COLO829 (cell line): Measurements from ENCODE around the gene RREB1.

Experiments
- DNase-seq: peaks from one replicate; pipeline ENCODE4 v3.0.0; 2012; ENCODE audit warnings: low spot score

The RREB1 gene

GRCh38 chr6:7224731-7225130 lies 117.0 kb downstream of the RREB1 start:
- DNase-seq, result no peak

DNA sequence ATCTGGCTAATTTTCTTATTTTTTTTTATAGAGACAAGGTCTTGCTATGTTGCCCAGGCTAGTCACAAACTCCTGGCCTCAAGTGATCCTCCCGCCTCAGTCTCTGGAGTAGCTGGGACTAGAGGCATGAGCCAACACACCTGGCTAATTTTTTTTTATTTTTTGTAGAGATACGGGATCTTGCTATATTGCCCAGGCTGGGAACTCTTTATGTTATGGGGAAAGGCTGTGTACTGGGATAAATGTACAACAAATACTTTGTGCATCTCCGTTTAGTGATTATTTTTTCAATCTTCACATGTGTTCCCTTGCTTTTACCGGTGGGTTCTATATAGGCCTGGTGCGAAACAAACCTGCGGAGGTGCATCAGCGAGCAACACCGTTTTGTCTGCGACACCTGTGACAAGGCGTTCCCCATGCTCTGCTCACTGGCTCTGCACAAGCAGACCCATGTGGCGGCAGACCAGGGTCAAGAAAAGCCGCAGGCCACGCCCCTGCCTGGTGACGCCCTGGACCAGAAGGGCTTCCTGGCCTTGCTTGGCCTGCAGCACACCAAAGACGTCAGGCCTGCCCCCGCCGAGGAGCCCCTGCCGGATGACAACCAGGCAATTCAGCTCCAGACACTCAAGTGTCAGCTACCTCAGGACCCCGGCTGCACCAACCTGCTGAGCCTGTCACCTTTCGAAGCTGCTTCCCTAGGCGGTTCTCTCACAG lies 121.1 kb downstream of the RREB1 start:
- no peak for DNase-seq

GRCh38 chr6:7229376-7230326 lies 121.9 kb downstream of the RREB1 start:
- no peak for DNase-seq

GRCh38 chr6:7230327-7230691 lies 122.5 kb downstream of the RREB1 start:
- DNase-seq, result no peak

DNA sequence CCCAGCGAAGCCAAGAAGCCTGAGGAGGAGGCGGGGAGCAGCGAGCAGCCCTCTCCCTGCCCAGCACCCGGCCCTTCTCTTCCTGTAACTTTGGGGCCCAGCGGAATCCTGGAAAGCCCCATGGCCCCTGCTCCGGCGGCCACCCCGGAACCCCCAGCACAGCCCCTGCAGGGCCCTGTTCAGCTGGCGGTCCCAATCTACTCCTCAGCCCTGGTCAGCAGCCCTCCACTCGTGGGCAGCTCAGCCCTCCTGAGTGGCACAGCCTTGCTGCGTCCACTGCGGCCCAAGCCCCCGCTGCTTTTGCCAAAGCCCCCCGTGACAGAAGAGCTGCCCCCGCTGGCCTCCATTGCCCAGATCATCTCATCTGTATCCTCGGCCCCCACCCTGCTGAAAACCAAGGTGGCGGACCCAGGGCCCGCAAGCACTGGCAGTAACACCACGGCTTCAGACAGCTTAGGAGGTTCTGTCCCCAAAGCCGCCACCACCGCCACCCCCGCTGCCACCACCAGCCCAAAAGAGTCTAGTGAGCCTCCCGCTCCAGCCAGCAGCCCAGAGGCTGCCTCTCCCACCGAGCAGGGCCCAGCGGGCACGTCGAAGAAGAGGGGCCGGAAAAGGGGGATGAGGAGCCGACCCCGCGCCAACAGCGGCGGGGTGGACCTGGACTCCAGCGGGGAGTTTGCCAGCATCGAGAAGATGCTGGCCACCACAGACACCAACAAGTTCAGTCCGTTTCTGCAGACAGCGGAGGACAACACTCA lies 123.4 kb downstream of the RREB1 start:
- no peak for DNase-seq

DNA sequence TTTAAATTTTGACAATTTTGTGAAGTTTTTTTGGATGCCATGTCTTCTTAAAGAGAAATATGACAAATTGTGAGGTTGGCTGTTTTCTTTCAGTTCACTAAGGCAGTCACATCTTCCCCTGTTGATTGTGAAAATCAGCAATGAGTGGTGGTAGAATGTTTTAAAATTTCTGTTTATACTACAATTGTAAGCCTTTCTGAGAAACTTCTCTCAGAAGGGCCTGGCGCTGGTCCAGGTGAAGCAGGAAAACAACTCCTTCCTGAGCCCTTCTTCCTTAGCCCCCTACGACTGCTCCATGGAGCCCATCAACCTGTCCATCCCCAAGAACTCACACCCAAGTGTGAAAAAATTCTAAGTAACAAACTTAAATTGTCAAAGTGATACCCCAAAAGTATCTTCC lies 124.6 kb downstream of the RREB1 start:
- DNase-seq, result no peak

DNA sequence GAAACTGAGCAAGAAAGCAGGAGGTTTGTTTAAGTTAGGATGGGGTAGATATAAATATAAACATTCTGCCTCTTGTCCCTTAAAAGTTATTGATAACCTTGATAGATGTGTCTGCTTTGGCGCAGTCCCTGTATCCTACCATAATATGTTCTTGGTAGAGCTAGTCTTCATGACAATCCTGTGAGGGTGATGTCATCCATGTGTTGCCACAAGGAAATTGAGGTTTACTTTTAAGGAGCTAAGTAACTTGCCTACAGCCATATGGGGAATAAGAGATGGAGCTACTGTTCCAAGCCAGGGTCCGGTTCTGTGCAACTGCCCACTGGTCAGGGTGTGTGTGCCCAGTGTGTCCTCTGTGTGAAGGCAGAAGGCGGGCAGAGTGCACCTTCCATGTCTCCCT lies 126.8 kb downstream of the RREB1 start:
- no peak for DNase-seq

- no peak for DNase-seq
Measured at GRCh38 chr6:7235712-7236305, 128.0 kb downstream of the RREB1 start.

DNA sequence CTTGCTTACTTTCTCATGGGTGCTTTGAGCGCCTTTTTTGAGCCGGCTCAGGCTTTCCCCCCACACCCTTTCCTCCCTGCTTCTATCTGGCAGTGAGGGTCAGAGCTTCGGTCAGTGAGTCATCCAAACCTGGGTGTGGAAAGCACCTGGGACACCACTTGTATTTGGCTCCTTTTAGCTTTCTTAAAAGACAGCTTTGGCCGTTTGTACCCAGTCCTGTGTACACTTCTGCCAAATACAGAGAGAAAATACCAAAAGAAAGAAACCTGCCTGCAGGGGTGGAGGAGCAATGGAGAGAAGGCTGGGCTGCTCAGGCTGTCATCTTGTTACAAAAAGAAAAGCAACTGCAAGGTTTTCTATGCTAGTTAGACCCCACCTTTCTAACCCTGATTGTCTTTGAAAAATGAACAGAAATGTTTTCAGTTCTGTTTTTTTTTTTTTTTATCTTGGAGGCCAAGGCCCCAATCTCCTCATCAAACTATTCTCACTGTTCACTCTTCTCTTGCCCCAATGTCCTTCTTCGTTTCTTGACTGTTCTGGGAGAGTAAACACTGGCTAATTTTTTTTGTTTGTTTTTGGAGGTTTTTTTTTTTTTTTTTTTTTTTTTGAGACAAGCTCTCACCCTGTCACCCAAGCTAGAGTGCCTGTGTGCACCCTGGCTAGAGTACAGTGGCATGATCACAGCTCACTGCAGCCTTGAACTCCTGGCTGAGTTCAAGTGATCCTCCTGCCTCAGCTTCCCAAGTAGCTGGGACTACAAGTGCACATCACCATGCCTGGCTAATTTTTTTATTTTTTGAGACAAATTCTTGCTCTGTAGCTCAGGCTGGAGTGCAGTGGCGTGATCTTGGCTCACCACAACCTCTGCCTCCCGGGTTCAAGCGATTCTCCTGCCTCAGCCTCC lies 128.8 kb downstream of the RREB1 start:
- DNase-seq, result no peak

- DNase-seq, result no peak
Measured at GRCh38 chr6:7237653-7238188, 130.0 kb downstream of the RREB1 start.

GRCh38 chr6:7238526-7238899 lies 130.8 kb downstream of the RREB1 start:
- DNase-seq, result no peak

GRCh38 chr6:7238900-7239589 lies 131.3 kb downstream of the RREB1 start:
- DNase-seq, result peak; percentile 63

- DNase-seq, result peak; percentile 28
Measured at GRCh38 chr6:7239590-7239948, 131.8 kb downstream of the RREB1 start.

DNA sequence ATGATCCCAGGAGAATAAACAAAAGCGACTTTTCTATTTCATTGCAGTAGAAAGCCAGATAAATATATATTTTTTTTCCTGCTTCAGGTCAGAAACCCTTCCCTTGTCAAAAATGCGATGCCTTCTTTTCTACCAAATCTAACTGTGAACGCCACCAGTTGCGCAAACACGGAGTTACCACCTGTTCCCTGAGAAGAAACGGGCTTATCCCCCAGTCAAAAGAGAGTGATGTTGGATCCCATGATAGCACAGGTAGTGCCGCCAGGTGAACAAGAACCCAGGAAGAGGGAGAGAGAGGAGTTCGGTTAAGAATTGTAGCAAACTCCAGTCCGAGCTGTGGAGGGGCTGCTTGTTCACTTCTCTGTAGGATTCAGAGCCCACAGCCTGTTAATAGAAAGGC lies 132.6 kb downstream of the RREB1 start:
- DNase-seq, result no peak

GRCh38 chr6:7241160-7241559 lies 133.4 kb downstream of the RREB1 start:
- DNase-seq, result no peak

- no peak for DNase-seq
Measured at GRCh38 chr6:7241709-7242645, 134.2 kb downstream of the RREB1 start.

DNA sequence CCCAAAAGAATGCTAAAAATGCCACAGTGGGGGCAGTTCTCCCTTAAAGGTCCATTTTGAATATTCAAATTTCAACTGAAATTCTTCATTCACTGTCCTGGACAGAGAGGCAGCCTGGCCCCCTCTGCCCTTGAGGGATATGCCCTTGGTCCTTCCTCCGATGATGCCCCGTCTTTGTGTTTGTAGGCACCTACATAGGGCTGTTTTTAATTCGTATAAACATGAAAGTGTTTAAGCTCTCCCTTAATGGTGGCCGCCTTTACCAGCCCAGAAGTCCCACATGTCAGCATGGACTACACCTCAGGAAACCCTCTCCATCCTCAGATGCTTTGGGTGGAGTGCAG lies 135.0 kb downstream of the RREB1 start:
- DNase-seq, result no peak

DNA sequence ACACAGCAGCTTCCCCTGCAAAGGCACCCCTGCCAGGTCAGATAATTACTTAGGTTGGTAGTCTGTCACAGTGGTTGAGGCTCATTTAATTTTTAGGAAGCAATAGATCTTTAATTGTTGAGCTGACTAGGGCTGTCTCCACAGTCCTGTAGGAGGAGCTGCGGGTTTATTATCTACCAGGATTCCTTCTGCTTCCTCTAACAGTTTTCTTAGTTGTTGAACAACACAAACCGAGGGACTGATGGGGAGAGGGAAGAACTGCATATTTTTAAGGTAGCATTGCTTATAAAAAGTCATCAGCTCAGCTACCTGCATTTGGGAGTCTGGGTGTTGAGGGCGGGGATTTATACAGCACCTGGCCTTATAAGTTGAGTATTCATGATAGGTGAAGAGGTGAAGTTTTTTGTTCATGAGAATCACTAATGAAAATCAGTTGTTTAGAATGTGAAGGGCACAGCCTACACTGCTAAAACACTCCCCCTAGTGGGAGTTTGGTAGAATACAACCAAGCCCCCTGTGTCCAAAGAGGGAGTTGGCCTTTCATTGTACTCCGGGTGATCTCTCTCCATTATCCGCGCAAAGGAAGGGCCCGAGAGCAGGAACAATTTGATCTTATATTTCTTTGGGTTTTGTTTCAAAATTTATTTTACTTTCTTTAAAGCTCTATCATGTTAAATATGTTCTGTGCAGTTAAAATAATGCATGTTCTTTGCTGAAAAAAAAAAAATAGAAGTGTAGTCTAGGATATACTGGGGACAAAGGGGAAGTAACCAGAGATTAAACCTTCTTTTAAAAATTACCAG lies 135.6 kb downstream of the RREB1 start:
- peak; percentile 75 for DNase-seq
